GM18499 (cell line): ENCODE measurements around the gene CDK7.
"Not testable (repeated sequence)": the region's sequence is repeated elsewhere in the genome, so short reads cannot be mapped to it uniquely, and the experiment has no call there.

Source experiments
- ATAC-seq: cut with Tn5 transposase; IDR thresholded peaks from one replicate; pipeline ENCODE4 v1.9.1; 2021; ENCODE audit warnings: moderate number of reproducible peaks; ENCODE audit not compliant: insufficient read depth, unreplicated experiment

CDK7 gene

GRCh38 chr5:69234457-69235268 is at the start of gene CDK7:
TSS of gene CDK7 (plus strand) at chr5:69234886. CDS start at chr5:69234976, 90 bp downstream.
- peak; percentile 72 for ATAC-seq

DNA sequence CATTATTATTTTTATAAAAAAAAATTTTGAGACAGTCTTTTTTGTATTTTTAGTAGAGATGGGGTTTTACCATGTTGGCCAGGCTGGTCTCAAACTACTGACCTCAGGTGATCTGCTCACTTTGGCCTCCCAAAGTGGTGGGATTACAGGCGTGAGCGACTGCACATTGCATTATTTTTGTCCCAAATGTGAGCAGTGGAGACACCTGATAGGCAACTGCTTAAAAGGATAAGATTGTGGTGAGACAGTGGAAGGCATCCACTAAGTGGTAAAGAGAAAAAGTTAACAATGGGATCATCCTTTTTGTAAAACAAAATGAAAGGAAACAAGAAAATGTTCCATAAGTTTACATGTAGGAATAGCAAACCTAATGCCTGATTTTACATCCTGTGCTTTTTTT is 47.3 kb upstream of the CDK7 start:
- no peak for ATAC-seq

- no peak for ATAC-seq
Measured at GRCh38 chr5:69188811-69189161, 45.9 kb upstream of the CDK7 start.

GRCh38 chr5:69189162-69190086 is 45.3 kb upstream of the CDK7 start, which contains the start of gene CENPH:
TSS of gene CENPH (plus strand) at chr5:69189583. CDS start at chr5:69189635, 52 bp downstream.
- ATAC-seq: peak; percentile 56

DNA sequence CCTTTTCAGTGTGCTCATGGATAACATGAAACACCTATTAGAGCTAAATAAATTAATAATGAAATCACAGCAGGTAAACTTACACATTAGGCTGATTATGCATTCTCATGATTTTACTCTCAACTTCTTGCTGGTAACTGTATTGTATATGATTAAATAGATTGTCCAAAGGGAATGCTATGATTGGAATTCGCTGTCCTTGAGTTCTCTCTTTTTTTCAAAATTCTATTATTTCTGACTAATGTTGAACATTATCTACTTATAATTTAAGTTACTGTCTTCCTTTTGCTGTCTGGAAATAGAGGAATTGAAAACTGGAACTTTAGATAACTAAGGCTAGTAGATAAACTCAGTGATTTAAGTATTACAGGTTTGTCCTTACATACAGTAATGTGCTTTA is 32.2 kb upstream of the CDK7 start:
- ATAC-seq: no peak

DNA sequence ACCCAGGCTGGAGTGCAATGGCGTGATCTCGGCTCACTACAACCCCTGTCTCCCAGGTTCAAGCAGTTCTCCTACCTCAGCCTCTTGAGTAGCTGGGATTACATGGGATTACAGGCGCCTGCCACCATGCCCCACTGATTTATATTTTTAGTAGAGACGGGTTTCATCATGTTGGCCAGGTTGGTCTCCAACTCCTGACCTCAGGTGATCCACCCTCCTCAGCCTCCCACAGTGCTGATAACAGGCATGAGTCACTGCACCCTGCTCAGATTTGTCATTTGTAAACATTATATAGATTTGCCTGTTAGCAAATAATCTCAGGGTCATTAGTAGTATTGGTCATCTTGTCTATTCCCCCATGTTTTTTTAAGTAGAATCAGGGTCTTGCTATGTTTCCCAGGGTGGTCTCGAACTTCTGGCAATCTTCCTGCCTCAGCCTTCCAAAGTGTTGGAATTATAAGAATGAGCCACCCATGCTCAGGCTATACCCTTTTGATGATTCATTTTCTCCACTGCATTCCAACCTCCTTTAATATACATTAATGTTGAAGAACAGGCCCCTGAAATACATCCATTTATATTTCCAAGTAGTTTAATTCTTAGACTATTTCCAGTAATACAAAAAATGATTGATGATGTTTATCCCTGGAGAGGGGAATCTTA is 28.0 kb upstream of the CDK7 start:
- ATAC-seq: no peak

DNA sequence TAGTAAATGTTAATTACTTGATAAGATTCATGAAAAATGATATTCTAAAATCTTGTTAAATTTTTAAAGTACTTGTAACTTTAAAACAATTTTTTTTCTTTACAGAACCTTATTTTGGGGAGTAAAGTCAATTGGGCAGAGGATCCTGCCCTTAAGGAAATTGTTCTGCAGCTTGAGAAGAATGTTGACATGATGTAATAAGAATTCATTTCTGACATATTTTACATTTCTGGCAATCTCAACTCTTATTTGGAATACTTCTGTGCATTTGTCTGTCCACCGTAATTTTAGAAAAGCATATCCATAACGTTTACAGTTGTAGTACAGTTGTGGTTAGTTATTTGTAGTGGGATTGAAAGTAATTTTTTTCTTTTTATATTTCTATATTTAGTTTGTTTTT is 25.1 kb upstream of the CDK7 start:
- no peak for ATAC-seq

- ATAC-seq: no peak
Measured at GRCh38 chr5:69211200-69211599, 23.5 kb upstream of the CDK7 start.

DNA sequence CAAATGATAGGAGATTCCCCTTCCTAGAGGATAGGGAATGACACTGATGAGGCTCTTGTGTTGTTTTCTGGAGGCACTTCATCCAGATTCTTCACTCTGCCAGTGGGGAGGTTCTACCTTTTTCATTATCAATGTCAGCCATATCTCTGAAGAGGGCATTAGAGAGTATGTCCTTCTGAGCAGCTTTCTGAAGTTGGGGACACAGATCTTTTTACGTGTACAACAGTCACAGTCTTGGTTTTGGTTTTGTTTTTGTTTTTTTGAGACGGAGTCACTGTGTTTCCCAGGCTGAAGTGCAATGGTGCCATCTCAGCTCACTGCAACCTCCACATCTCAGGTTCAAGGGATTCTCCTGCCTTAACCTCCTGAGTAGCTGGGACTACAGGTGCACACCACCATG is 22.7 kb upstream of the CDK7 start:
- no peak for ATAC-seq

GRCh38 chr5:69213513-69214215 is 21.0 kb upstream of the CDK7 start:
- ATAC-seq: no peak

DNA sequence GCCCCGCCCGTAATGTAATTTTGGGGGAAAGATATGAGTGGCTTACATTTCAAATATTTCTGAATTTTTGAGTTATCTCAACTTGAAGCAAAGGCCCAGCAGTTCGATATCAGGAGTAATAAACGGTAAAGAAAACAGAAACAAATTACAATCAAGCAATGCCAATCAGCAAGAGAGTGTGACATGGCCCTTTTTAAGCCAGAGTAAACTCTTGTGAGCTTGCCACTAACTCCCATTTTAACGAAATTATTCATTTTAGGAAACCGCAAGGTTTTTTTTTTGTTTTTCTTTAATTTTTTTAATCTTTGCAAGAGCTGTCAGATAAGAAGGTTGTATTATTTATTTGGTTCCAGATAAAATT is 17.6 kb upstream of the CDK7 start:
- ATAC-seq: no peak

- peak; percentile 61 for ATAC-seq
Measured at GRCh38 chr5:69217548-69218526, 16.8 kb upstream of the CDK7 start.

DNA sequence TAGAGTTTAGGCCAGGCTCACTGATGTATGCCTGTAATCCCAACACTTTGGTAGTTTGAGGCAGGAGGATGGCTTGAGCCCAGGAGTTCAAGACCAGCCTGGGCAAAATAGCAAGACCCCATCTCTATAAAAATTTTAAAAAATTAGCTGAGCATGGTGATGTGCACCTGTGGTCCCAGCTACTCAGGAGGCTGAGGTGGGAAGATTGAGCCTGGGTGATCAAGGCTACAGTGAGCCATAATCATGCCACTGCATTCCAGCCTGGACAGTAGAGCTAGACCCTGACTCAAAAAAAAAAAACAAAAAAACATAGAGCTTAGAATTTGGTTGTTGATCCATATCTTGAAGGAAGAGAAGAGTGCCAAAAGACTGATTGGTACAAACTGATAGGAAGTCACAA is 14.7 kb upstream of the CDK7 start:
- ATAC-seq: no peak

DNA sequence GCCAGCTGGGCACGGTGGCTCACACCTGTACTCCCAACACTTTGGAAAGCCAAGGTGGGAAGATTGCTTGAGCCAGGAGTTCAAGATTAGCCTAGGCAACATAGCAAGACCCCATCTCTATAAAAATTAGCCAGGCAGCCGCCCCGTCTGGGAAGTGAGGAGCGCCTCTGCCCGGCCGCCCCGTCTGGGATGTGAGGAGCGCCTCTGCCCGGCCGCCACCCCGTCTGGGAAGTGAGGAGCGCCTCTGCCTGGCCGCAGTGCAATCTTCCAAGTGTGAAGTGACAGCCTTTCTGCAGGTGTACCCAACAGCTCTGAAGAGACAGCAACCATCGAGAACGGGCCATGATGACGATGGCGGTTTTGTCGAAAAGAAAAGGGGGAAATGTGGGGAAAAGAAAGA is 14.3 kb upstream of the CDK7 start:
- ATAC-seq: not testable (repeated sequence)

GRCh38 chr5:69220833-69221232 is 13.9 kb upstream of the CDK7 start:
- ATAC-seq: not testable (repeated sequence)

DNA sequence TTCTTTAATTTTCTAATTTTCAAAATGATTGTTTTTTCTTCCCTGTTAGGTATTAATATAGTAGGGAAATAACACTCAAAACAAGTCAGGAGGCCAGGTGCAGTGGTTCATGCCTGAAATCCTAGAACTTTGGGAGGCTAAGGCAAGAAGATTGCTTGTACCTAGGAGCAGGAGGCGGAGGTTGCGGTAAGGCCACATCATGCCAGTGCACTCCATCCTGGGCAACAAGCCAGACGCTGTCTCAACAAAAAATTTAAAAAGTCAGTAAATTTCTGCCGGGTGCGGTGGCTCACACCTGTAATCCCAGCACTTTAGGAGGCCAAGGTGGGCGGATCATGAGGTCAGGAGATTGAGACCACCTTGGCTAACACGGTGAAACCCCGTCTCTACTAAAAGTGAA is 10.2 kb upstream of the CDK7 start:
- ATAC-seq: no peak

DNA sequence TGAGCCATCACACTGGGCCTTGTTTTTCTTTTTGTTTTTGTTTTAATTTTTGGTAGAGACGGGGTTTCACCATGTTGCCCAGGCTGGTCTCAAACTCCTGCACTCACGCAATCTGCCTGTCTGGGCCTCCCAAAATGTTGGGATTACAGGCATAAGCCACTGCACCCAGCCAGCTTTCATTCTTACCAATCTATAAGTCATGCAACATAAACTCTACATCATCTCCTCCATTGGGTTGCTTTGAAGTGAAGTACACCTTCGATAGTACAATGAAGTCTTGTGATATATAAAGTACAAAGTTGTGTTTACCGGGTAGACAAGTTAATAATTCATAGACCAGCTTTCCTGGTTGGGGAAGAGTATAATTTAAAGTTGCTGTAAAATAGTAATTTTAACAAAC is 8.8 kb upstream of the CDK7 start:
- ATAC-seq: no peak

DNA sequence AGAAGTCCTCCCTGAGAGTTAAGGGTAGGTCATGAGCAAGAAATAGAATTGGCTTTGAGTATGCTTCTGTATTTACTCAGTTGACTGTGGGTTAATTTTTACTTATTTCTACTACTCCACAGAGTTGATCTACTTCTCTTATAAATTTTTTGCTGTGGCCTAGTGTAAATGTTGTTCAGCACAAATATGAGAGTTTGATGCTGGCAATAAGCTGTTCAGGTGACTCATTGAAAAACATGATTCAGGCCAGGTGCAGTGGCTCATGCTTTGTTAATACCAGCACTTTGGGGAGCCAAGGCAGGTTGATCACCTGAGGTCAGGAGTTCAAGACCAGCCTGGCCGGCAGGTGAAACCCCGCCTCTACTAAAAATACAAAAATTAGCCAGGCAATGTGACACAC is 4.5 kb upstream of the CDK7 start:
- no peak for ATAC-seq

DNA sequence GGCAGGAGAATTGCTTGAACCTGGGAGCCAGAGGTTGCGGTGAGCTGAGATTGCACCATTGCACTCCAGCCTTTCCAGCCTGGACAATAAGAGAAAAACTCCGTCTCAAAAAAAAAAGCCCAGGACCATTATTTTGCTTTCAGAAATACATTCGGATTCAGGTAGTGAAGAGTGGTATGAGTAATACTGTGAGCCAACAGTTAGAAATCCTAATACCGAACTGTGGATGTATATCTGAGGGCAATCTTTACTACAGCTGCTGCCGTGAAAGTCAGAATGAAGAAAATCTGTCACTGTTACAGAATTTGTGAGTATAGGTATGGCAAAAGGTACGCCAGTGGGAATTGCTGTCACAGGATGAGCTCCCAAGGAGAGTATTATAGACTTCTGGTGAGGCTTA is 3.4 kb upstream of the CDK7 start:
- ATAC-seq: no peak
